Muscle layer of duodenum (tissue), 2 donors: ENCODE data around the gene MAP4K3.

Source experiments
- H3K27ac ChIP-seq: one replicate; pipeline ENCODE4 v1.7.0; 2013; ENCODE audit warnings: mild to moderate bottlenecking, low read length
- H3K27me3 ChIP-seq: one replicate; pipeline ENCODE4 v1.7.0; 2013; ENCODE audit warnings: low read depth, mild to moderate bottlenecking, control low read depth, low read length
- H3K36me3 ChIP-seq, 2 donors: one replicate each; pipeline ENCODE4 v1.7.0; 2013; ENCODE audit warnings: low read length in 2 of 2, control low read depth in 1 of 2, mild to moderate bottlenecking in 1 of 2; ENCODE audit not compliant: insufficient read depth in 2 of 2, control insufficient read depth in 1 of 2
- H3K4me1 ChIP-seq, 2 donors: one replicate each; pipeline ENCODE4 v1.7.0; 2013; ENCODE audit warnings: low read length in 2 of 2, mild to moderate bottlenecking in 2 of 2, control low read depth in 1 of 2, moderate library complexity in 1 of 2; ENCODE audit not compliant: insufficient read depth in 2 of 2, control insufficient read depth in 1 of 2
- H3K4me3 ChIP-seq, 2 donors: one replicate each; pipeline ENCODE4 v1.7.0; 2013; ENCODE audit warnings: low read length in 2 of 2, low read depth in 1 of 2, mild to moderate bottlenecking in 1 of 2
- H3K9me3 ChIP-seq, 2 donors: one replicate each; pipeline ENCODE4 v1.7.0; 2013; ENCODE audit warnings: low read length in 2 of 2, control low read depth in 1 of 2, mild to moderate bottlenecking in 1 of 2; ENCODE audit not compliant: control insufficient read depth in 1 of 2
- donor health status: healthy.

The MAP4K3 gene

GRCh38 chr2:39281391-39281790, 155.7 kb downstream of the MAP4K3 start:
- Histone ChIP-seq H3K36me3 (peaks cover 31 to 42% of the 10 kb centered on the region in 2 donors), H3K9me3 (no peaks in the 10 kb centered on the region), H3K27ac (no peak overlapping the region), H3K4me3 (no peak overlapping the region), H3K27me3 (no peaks in the 10 kb centered on the region), H3K4me1 (no peaks in the 10 kb centered on the region)

GRCh38 chr2:39275016-39275415, 162.1 kb downstream of the MAP4K3 start:
- no peak overlapping the region for H3K27ac ChIP-seq
- peaks cover 30 to 51% of the 10 kb centered on the region in 2 donors for H3K36me3 ChIP-seq
- H3K9me3 ChIP-seq = no peaks in the 10 kb centered on the region
- H3K27me3 ChIP-seq = no peaks in the 10 kb centered on the region
- H3K4me3 ChIP-seq = no peak overlapping the region
- H3K4me1 ChIP-seq = no peaks in the 10 kb centered on the region

- Histone ChIP-seq H3K9me3 (no peaks in the 10 kb centered on the region), H3K27ac (no peak overlapping the region), H3K4me1 (no peaks in the 10 kb centered on the region), H3K27me3 (no peaks in the 10 kb centered on the region), H3K4me3 (no peak overlapping the region), H3K36me3 (peaks cover 4 to 24% of the 10 kb centered on the region in 2 donors)
Measured at GRCh38 chr2:39269941-39270340, 167.1 kb downstream of the MAP4K3 start.

GRCh38 chr2:39266916-39267434, 170.1 kb downstream of the MAP4K3 start:
- Histone ChIP-seq H3K27ac (no peak overlapping the region), H3K4me1 (no peaks in the 10 kb centered on the region), H3K9me3 (no peaks in the 10 kb centered on the region), H3K4me3 (no peak overlapping the region), H3K36me3 (peaks cover 12 to 17% of the 10 kb centered on the region in 2 donors), H3K27me3 (no peaks in the 10 kb centered on the region)

- Histone ChIP-seq H3K36me3 (peaks cover 12% of the 10 kb centered on the region in 2 donors), H3K4me3 (no peak overlapping the region), H3K9me3 (no peaks in the 10 kb centered on the region), H3K27me3 (no peaks in the 10 kb centered on the region), H3K4me1 (no peaks in the 10 kb centered on the region), H3K27ac (no peak overlapping the region)
Measured at GRCh38 chr2:39266139-39266805, 170.8 kb downstream of the MAP4K3 start.

GRCh38 chr2:39265315-39265714, 171.8 kb downstream of the MAP4K3 start:
- no peak overlapping the region for H3K4me3 ChIP-seq
- H3K27me3 ChIP-seq = no peaks in the 10 kb centered on the region
- H3K36me3 ChIP-seq = peaks cover 18 to 19% of the 10 kb centered on the region in 2 donors
- H3K27ac ChIP-seq = no peak overlapping the region
- H3K4me1 ChIP-seq = no peaks in the 10 kb centered on the region
- H3K9me3 ChIP-seq = no peaks in the 10 kb centered on the region

GRCh38 chr2:39264733-39265132, 172.4 kb downstream of the MAP4K3 start:
- Histone ChIP-seq H3K27me3 (no peaks in the 10 kb centered on the region), H3K27ac (no peak overlapping the region), H3K4me3 (no peak overlapping the region), H3K36me3 (peaks cover 18 to 23% of the 10 kb centered on the region in 2 donors), H3K4me1 (no peaks in the 10 kb centered on the region), H3K9me3 (no peaks in the 10 kb centered on the region)

GRCh38 chr2:39260087-39260486, 177.0 kb downstream of the MAP4K3 start:
- Histone ChIP-seq H3K4me3 (no peak overlapping the region), H3K36me3 (peaks cover 18 to 33% of the 10 kb centered on the region in 2 donors), H3K4me1 (no peaks in the 10 kb centered on the region), H3K9me3 (no peaks in the 10 kb centered on the region), H3K27ac (no peak overlapping the region), H3K27me3 (no peaks in the 10 kb centered on the region)

- Histone ChIP-seq H3K27ac (no peak overlapping the region), H3K27me3 (no peaks in the 10 kb centered on the region), H3K9me3 (no peaks in the 10 kb centered on the region), H3K36me3 (peaks cover 32 to 59% of the 10 kb centered on the region in 2 donors), H3K4me1 (no peaks in the 10 kb centered on the region), H3K4me3 (no peak overlapping the region)
Measured at GRCh38 chr2:39256040-39256439, 181.0 kb downstream of the MAP4K3 start.

- H3K27me3 ChIP-seq = no peaks in the 10 kb centered on the region
Measured at GRCh38 chr2:39252888-39253518, 184.1 kb downstream of the MAP4K3 start.

GRCh38 chr2:39247512-39248043, 189.5 kb downstream of the MAP4K3 start:
- Histone ChIP-seq H3K27ac (no peak overlapping the region), H3K27me3 (no peaks in the 10 kb centered on the region), H3K36me3 (peaks cover 15 to 24% of the 10 kb centered on the region in 2 donors), H3K4me1 (no peaks in the 10 kb centered on the region), H3K9me3 (no peaks in the 10 kb centered on the region), H3K4me3 (no peak overlapping the region)

More at GRCh38 chr2:39252888-39253518, 184.1 kb downstream of the MAP4K3 start:
- peaks cover 32 to 45% of the 10 kb centered on the region in 2 donors for H3K36me3 ChIP-seq
- H3K9me3 ChIP-seq = no peaks in the 10 kb centered on the region
- no peaks in the 10 kb centered on the region for H3K4me1 ChIP-seq
- H3K4me3 ChIP-seq = no peak overlapping the region
- H3K27ac ChIP-seq = no peak overlapping the region
